ENCODE measurements around the gene CFAP77.

CFAP77 gene

GRCh38 chr9:132582786-132583583 is 173.0 kb downstream of the CFAP77 start:
- no peak for DNase-seq (ENCODE audit: low read depth)

- no peak for DNase-seq (ENCODE audit: low read depth)
Observed at GRCh38 chr9:132583584-132584304, 173.7 kb downstream of the CFAP77 start.

GRCh38 chr9:132584601-132585560 is 174.9 kb downstream of the CFAP77 start:
- no peak for DNase-seq (ENCODE audit: low read depth)

GRCh38 chr9:132585954-132586829 is 176.2 kb downstream of the CFAP77 start:
- DNase-seq (ENCODE audit: low read depth) = no peak

- no peak for DNase-seq (ENCODE audit: low read depth)
Observed at GRCh38 chr9:132586830-132587591, 177.0 kb downstream of the CFAP77 start.

- no peak for DNase-seq (ENCODE audit: low read depth)
Observed at GRCh38 chr9:132587592-132587955, 177.6 kb downstream of the CFAP77 start.

- no peak for DNase-seq (ENCODE audit: low read depth)
Observed at GRCh38 chr9:132588098-132588497, 178.1 kb downstream of the CFAP77 start.

GRCh38 chr9:132588501-132589147 is 178.6 kb downstream of the CFAP77 start:
- no peak for DNase-seq (ENCODE audit: low read depth)

GRCh38 chr9:132589148-132590036 is 179.4 kb downstream of the CFAP77 start:
- DNase-seq (ENCODE audit: low read depth) = no peak

- DNase-seq (ENCODE audit: low read depth) = no peak
Observed at GRCh38 chr9:132590037-132590317, 180.0 kb downstream of the CFAP77 start.

GRCh38 chr9:132590318-132591182 is 180.5 kb downstream of the CFAP77 start:
- DNase-seq (ENCODE audit: low read depth) = no peak

- DNase-seq (ENCODE audit: low read depth) = no peak
Observed at GRCh38 chr9:132591244-132591643, 181.2 kb downstream of the CFAP77 start.

- no peak for DNase-seq (ENCODE audit: low read depth)
Observed at GRCh38 chr9:132591751-132592314, 181.8 kb downstream of the CFAP77 start.

GRCh38 chr9:132592451-132592850 is 182.4 kb downstream of the CFAP77 start:
- DNase-seq (ENCODE audit: low read depth) = no peak

- no peak for DNase-seq (ENCODE audit: low read depth)
Observed at GRCh38 chr9:132594412-132594811, 184.4 kb downstream of the CFAP77 start.

- DNase-seq (ENCODE audit: low read depth) = no peak
Observed at GRCh38 chr9:132595319-132595718, 185.3 kb downstream of the CFAP77 start.

- DNase-seq (ENCODE audit: low read depth) = no peak
Observed at GRCh38 chr9:132596200-132596599, 186.2 kb downstream of the CFAP77 start.
